Liver (tissue), 9 donors: ENCODE results near the gene TMEM115. TPM values are rescaled to one million over a fixed set of nuclear protein-coding genes. Genes with fewer than 3 reads are reported as not detected.

ENCODE experiments used
- DNase-seq: peaks from one replicate; pipeline ENCODE4 v3.0.0-alpha.2; 2017; ENCODE audit warnings: low spot score
- H3K27ac ChIP-seq, 2 donors: one replicate each; pipeline ENCODE4 v1.7.0; 2013; ENCODE audit warnings: inconsistent platforms in 2 of 2, low read length in 2 of 2, control low read depth in 1 of 2, low read depth in 1 of 2, mild to moderate bottlenecking in 1 of 2
- H3K27me3 ChIP-seq, 4 donors: one replicate each; pipeline versions ENCODE4 v1.6.1 to v1.7.0; 2013; ENCODE audit warnings: low read length in 3 of 4, inconsistent platforms in 1 of 4, mild to moderate bottlenecking in 1 of 4, moderate library complexity in 1 of 4; ENCODE audit not compliant: control insufficient read depth in 4 of 4, insufficient read depth in 4 of 4
- H3K36me3 ChIP-seq, 4 donors: one replicate each; pipeline versions ENCODE4 v1.6.1 to v1.7.0; 2013; ENCODE audit warnings: low read length in 3 of 4, mild to moderate bottlenecking in 3 of 4, low read depth in 1 of 4, moderate library complexity in 1 of 4; ENCODE audit not compliant: control insufficient read depth in 4 of 4, insufficient read depth in 3 of 4
- H3K4me1 ChIP-seq, 4 donors: one replicate each; pipeline versions ENCODE4 v1.6.1 to v1.7.0; 2013; ENCODE audit warnings: low read length in 3 of 4, mild to moderate bottlenecking in 3 of 4, moderate library complexity in 1 of 4; ENCODE audit not compliant: control insufficient read depth in 4 of 4, insufficient read depth in 4 of 4
- H3K4me3 ChIP-seq, 3 donors: one replicate each; pipeline versions ENCODE4 v1.6.1 to v1.7.0; 2013; ENCODE audit warnings: low read length in 3 of 3, control low read depth in 1 of 3, low read depth in 1 of 3, mild to moderate bottlenecking in 1 of 3
- H3K9ac ChIP-seq, 2 donors: one replicate each; pipeline ENCODE4 v1.7.0; 2013; ENCODE audit warnings: low read length in 2 of 2, mild to moderate bottlenecking in 2 of 2, moderate library complexity in 2 of 2, control low read depth in 1 of 2, low read depth in 1 of 2
- H3K9me3 ChIP-seq, 4 donors: one replicate each; pipeline versions ENCODE4 v1.6.1 to v1.7.0; 2013; ENCODE audit warnings: low read length in 3 of 4; ENCODE audit not compliant: control insufficient read depth in 4 of 4
- ATF3 ChIP-seq: IDR thresholded peaks from 2 replicates; pipeline ENCODE4 v1.6.1; 2016; ENCODE audit warnings: antibody characterized with exemption
- EGR1 ChIP-seq, 2 donors: IDR thresholded peaks; 2 replicates each; pipeline ENCODE4 v1.6.1; 2016 to 2018; ENCODE audit warnings: antibody characterized with exemption in 2 of 2, low read depth in 2 of 2
- FOXA1 ChIP-seq: IDR thresholded peaks from 2 replicates; pipeline ENCODE4 v1.6.1; 2016; ENCODE audit warnings: antibody characterized with exemption
- FOXA2 ChIP-seq: IDR thresholded peaks from 2 replicates; pipeline ENCODE4 v1.6.1; 2016; ENCODE audit warnings: antibody characterized with exemption
- GABPA ChIP-seq, 2 donors: IDR thresholded peaks in 1 of 2; conservative IDR thresholded peaks in 1 of 2; 2 replicates each; pipeline ENCODE4 v1.6.1; 2016; ENCODE audit warnings: antibody characterized with exemption in 2 of 2, mild to moderate bottlenecking in 1 of 2, moderate library complexity in 1 of 2
- HNF4G ChIP-seq: IDR thresholded peaks from 2 replicates; pipeline ENCODE4 v1.6.1; 2016; ENCODE audit warnings: antibody characterized with exemption
- JUND ChIP-seq, 2 donors: IDR thresholded peaks; 2 replicates each; pipeline ENCODE4 v1.6.1; 2016; ENCODE audit warnings: antibody characterized with exemption in 2 of 2
- NR2F2 ChIP-seq: IDR thresholded peaks from 2 replicates; pipeline ENCODE4 v1.6.1; 2016; ENCODE audit warnings: antibody characterized with exemption
- RAD21 ChIP-seq, 2 donors: IDR thresholded peaks; 2 replicates each; pipeline ENCODE4 v1.6.1; 2016; ENCODE audit warnings: antibody characterized with exemption in 2 of 2, mild to moderate bottlenecking in 2 of 2
- RXRA ChIP-seq, 2 donors: IDR thresholded peaks; 2 replicates each; pipeline ENCODE4 v1.6.1; 2017 to 2018; ENCODE audit warnings: antibody characterized with exemption in 2 of 2, mild to moderate bottlenecking in 1 of 2
- SP1 ChIP-seq: IDR thresholded peaks from 2 replicates; pipeline ENCODE4 v1.6.1; 2018; ENCODE audit warnings: antibody characterized with exemption, mild to moderate bottlenecking
- TAF1 ChIP-seq: conservative IDR thresholded peaks from 2 replicates; pipeline ENCODE4 v1.6.1; 2016; ENCODE audit warnings: antibody characterized with exemption, mild to moderate bottlenecking
- YY1 ChIP-seq: IDR thresholded peaks from 2 replicates; pipeline ENCODE4 v1.6.1; 2016; ENCODE audit warnings: antibody characterized with exemption, mild to moderate bottlenecking
- WGBS: extraction: QIAGEN DNeasy Blood & Tissue Kit; methylation state at CpG from one replicate; pipeline ENCODE4 v1.1.7; 2013; 5-methylcytosine and 5-hydroxymethylcytosine counted together
- polyA plus RNA-seq, 2 donors: library from polyadenylated mRNA; stranded (reverse) in 1 of 2; unstranded in 1 of 2; fragments of 200-250 nt in 1 of 2; fragments of >200 nt in 1 of 2; fragmentation: Nextera tagmentation in 1 of 2; extraction: Ambion mirVana in 1 of 2; gene quantifications; one replicate each; pipeline versions ENCODE4 v1.2.1 to v1.2.3, GENCODE V29; 2013 to 2015
- total RNA-seq, 2 donors: library from RNA; depleted of rRNA; stranded (reverse); fragments of >200 nt; gene quantifications; one replicate each; pipeline ENCODE4 v1.2.3, GENCODE V29; 2014
- TF ChIP-seq, protein P1 (sequence below): fragments of 150-350 bp; IDR thresholded peaks from 2 replicates; pipeline ENCODE4 v1.5.1; 2017; ENCODE audit warnings: improper control_type of control experiment, low read depth, low read length; ENCODE audit not compliant: missing input control
- TF ChIP-seq, protein P2 (sequence below): IDR thresholded peaks from 2 replicates; pipeline ENCODE4 v1.6.1; 2016; ENCODE audit warnings: antibody characterized with exemption
- TF ChIP-seq, protein P3 (sequence below): IDR thresholded peaks from 2 replicates; pipeline ENCODE4 v1.6.1; 2016; ENCODE audit warnings: antibody characterized with exemption
- donor health status: healthy.
- donor health status: healthy.
- donor health status: healthy.
- donor health status: healthy.
- donor health status: healthy.

TMEM115 gene
- total and polyA plus RNA-seq, 4 donors = 18.6 to 23.0 (median 19.8) TPM

GRCh38 chr3:50359760-50360110 lies 414 bp upstream of the TMEM115 start:
- H3K9ac ChIP-seq = no peak overlapping the region
- H3K27me3 ChIP-seq = no peaks in the 10 kb centered on the region
- 28% methylated on average over 8 of the region's 8 CpGs for WGBS
- peaks cover 16 to 54% (median 42%) of the 10 kb centered on the region in 4 donors for H3K4me1 ChIP-seq
- H3K9me3 ChIP-seq = no peaks in the 10 kb centered on the region
- DNase-seq = no peak
- no peak overlapping the region for H3K4me3 ChIP-seq
- no peak for TF ChIP-seq GABPA (IDR thresholded peaks at IDR 0.05 in 1 of 2, conservative IDR thresholded peaks at IDR 0.05 in 1 of 2)
- TF ChIP-seq TAF1 = no peak
- TF ChIP-seq RAD21 (IDR thresholded peaks at IDR 0.05) = no peak
- no peak for TF ChIP-seq RXRA (IDR thresholded peaks at IDR 0.05)
- no peak for TF ChIP-seq HNF4G
- TF ChIP-seq, protein P1, sequence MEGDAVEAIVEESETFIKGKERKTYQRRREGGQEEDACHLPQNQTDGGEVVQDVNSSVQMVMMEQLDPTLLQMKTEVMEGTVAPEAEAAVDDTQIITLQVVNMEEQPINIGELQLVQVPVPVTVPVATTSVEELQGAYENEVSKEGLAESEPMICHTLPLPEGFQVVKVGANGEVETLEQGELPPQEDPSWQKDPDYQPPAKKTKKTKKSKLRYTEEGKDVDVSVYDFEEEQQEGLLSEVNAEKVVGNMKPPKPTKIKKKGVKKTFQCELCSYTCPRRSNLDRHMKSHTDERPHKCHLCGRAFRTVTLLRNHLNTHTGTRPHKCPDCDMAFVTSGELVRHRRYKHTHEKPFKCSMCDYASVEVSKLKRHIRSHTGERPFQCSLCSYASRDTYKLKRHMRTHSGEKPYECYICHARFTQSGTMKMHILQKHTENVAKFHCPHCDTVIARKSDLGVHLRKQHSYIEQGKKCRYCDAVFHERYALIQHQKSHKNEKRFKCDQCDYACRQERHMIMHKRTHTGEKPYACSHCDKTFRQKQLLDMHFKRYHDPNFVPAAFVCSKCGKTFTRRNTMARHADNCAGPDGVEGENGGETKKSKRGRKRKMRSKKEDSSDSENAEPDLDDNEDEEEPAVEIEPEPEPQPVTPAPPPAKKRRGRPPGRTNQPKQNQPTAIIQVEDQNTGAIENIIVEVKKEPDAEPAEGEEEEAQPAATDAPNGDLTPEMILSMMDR = no peak
- TF ChIP-seq EGR1 (IDR thresholded peaks at IDR 0.05; ENCODE audit: low read depth in 2 of 2) = no peak
- TF ChIP-seq, protein P2, sequence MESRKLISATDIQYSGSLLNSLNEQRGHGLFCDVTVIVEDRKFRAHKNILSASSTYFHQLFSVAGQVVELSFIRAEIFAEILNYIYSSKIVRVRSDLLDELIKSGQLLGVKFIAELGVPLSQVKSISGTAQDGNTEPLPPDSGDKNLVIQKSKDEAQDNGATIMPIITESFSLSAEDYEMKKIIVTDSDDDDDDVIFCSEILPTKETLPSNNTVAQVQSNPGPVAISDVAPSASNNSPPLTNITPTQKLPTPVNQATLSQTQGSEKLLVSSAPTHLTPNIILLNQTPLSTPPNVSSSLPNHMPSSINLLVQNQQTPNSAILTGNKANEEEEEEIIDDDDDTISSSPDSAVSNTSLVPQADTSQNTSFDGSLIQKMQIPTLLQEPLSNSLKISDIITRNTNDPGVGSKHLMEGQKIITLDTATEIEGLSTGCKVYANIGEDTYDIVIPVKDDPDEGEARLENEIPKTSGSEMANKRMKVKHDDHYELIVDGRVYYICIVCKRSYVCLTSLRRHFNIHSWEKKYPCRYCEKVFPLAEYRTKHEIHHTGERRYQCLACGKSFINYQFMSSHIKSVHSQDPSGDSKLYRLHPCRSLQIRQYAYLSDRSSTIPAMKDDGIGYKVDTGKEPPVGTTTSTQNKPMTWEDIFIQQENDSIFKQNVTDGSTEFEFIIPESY = no peak
- TF ChIP-seq FOXA1 = no peak
- TF ChIP-seq ATF3 = no peak
- H3K36me3 ChIP-seq = peaks cover 0 to 10% (median 3%) of the 10 kb centered on the region in 4 donors
- H3K27ac ChIP-seq = no peak overlapping the region

GRCh38 chr3:50358355-50358910 lies 888 bp downstream of the TMEM115 start:
- 57% methylated on average over 24 of the region's 24 CpGs for WGBS
- Histone ChIP-seq H3K9ac (peak overlapping the region; percentile 54 to 99), H3K4me1 (peaks cover 16 to 59% (median 41%) of the 10 kb centered on the region in 4 donors), H3K9me3 (no peaks in the 10 kb centered on the region), H3K36me3 (peaks cover 10 to 20% (median 13%) of the 10 kb centered on the region in 4 donors), H3K27me3 (no peaks in the 10 kb centered on the region), H3K4me3 (peak overlapping the region; percentile 77 to 84 (median 81)), H3K27ac (peak overlapping the region; percentile 59 to 87)
- TF ChIP-seq, protein P3, sequence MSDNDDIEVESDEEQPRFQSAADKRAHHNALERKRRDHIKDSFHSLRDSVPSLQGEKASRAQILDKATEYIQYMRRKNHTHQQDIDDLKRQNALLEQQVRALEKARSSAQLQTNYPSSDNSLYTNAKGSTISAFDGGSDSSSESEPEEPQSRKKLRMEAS = no peak
- no peak for TF ChIP-seq SP1
- no peak for DNase-seq

DNA sequence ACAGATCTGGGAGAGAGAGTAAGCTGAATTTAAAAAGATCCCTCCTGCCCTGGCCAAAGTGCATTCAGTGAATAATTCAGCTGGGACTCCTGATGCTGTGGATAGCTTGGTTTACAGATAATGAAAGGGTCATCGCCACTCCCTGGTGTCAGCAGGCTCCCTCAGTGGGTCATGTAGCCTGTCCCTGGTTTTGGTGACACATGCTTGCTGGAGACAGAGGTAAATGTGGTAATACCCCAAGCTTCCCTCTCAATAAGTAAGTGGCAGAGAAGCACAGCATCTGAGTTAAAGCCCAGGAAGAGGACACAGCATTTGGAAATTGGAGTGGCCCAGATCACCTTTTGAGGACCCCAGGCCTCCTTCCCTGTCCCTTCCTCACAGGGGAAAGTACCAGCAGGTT lies 1.8 kb downstream of the TMEM115 start:
- Histone ChIP-seq H3K27ac (no peak overlapping the region), H3K9me3 (no peaks in the 10 kb centered on the region), H3K4me1 (peaks cover 16 to 68% (median 47%) of the 10 kb centered on the region in 4 donors), H3K36me3 (peaks cover 11 to 23% (median 15%) of the 10 kb centered on the region in 4 donors), H3K4me3 (peak overlapping the region in 1 of 3 donors; percentile 8), H3K27me3 (no peaks in the 10 kb centered on the region), H3K9ac (peak overlapping the region in 1 of 2 donors; percentile 4)
- no peak for DNase-seq
- WGBS = 61% methylated on average over 1 of the region's 1 CpG
- TF ChIP-seq TAF1 = no peak
- TF ChIP-seq, protein P1 = no peak
- TF ChIP-seq NR2F2 = no peak
- TF ChIP-seq, protein P2 = no peak
- TF ChIP-seq GABPA (IDR thresholded peaks at IDR 0.05 in 1 of 2, conservative IDR thresholded peaks at IDR 0.05 in 1 of 2) = no peak
- no peak for TF ChIP-seq FOXA2
- TF ChIP-seq YY1 = no peak
- no peak for TF ChIP-seq ATF3
- TF ChIP-seq FOXA1 = no peak
- TF ChIP-seq RAD21 (IDR thresholded peaks at IDR 0.05) = no peak
- TF ChIP-seq RXRA (IDR thresholded peaks at IDR 0.05) = no peak
- TF ChIP-seq JUND (IDR thresholded peaks at IDR 0.05) = no peak
- TF ChIP-seq, protein P3 = no peak
